Ovary (tissue), 3 donors: ENCODE data around the gene BTRC.

ENCODE experiments used
- EP300 ChIP-seq: sonication (generic); formaldehyde crosslinking; IDR thresholded peaks from one replicate; pipeline ENCODE4 v1.6.1; 2017; ENCODE audit warnings: antibody characterized with exemption
- POLR2A ChIP-seq: fragments of 450-650 bp; IDR thresholded peaks from one replicate; pipeline ENCODE4 v1.6.1; 2017; ENCODE audit warnings: antibody characterized with exemption, mild to moderate bottlenecking, moderate library complexity
- TF ChIP-seq, protein P1 (sequence below), 3 donors: fragments of 450-650 bp in 2 of 3; fragments of 200-600 bp in 1 of 3; IDR thresholded peaks; one replicate each; pipeline versions ENCODE4 v1.5.1 to v1.8.0; 2016 to 2022; ENCODE audit warnings: antibody characterized with exemption in 3 of 3, mild to moderate bottlenecking in 1 of 3
- donor health status: DM: no; HTN: no; CAD: no.

- TF ChIP-seq, protein P1, sequence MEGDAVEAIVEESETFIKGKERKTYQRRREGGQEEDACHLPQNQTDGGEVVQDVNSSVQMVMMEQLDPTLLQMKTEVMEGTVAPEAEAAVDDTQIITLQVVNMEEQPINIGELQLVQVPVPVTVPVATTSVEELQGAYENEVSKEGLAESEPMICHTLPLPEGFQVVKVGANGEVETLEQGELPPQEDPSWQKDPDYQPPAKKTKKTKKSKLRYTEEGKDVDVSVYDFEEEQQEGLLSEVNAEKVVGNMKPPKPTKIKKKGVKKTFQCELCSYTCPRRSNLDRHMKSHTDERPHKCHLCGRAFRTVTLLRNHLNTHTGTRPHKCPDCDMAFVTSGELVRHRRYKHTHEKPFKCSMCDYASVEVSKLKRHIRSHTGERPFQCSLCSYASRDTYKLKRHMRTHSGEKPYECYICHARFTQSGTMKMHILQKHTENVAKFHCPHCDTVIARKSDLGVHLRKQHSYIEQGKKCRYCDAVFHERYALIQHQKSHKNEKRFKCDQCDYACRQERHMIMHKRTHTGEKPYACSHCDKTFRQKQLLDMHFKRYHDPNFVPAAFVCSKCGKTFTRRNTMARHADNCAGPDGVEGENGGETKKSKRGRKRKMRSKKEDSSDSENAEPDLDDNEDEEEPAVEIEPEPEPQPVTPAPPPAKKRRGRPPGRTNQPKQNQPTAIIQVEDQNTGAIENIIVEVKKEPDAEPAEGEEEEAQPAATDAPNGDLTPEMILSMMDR (IDR thresholded peaks at IDR 0.05), result no peak
- TF ChIP-seq POLR2A (no peak), EP300 (no peak)
These were observed 82.3 kb downstream of the BTRC start for GRCh38 chr10:101436302-101436701.
